Adrenal gland (tissue), 5 donors: ENCODE data around the gene GRID2IP.

ENCODE experiments used
- POLR2A ChIP-seq, 2 donors: fragments of 450-650 bp; IDR thresholded peaks; one replicate each; pipeline ENCODE4 v1.6.1; 2017; ENCODE audit warnings: antibody characterized with exemption in 2 of 2, mild to moderate bottlenecking in 2 of 2, moderate library complexity in 1 of 2
- TF ChIP-seq, protein P1 (sequence below), 6 experiments: fragments of 450-650 bp in 4 of 6; fragments of 200-600 bp in 2 of 6; sonication (generic) in 1 of 6; IDR thresholded peaks; 1 replicate in 5 of 6; 2 replicates in 1 of 6; pipeline versions ENCODE4 v1.5.1 to v1.8.0; 2016 to 2021; ENCODE audit warnings: antibody characterized with exemption in 6 of 6, mild to moderate bottlenecking in 2 of 6, moderate library complexity in 1 of 6
- donor health status: DM: no; HTN: no; CAD: no.

DNA sequence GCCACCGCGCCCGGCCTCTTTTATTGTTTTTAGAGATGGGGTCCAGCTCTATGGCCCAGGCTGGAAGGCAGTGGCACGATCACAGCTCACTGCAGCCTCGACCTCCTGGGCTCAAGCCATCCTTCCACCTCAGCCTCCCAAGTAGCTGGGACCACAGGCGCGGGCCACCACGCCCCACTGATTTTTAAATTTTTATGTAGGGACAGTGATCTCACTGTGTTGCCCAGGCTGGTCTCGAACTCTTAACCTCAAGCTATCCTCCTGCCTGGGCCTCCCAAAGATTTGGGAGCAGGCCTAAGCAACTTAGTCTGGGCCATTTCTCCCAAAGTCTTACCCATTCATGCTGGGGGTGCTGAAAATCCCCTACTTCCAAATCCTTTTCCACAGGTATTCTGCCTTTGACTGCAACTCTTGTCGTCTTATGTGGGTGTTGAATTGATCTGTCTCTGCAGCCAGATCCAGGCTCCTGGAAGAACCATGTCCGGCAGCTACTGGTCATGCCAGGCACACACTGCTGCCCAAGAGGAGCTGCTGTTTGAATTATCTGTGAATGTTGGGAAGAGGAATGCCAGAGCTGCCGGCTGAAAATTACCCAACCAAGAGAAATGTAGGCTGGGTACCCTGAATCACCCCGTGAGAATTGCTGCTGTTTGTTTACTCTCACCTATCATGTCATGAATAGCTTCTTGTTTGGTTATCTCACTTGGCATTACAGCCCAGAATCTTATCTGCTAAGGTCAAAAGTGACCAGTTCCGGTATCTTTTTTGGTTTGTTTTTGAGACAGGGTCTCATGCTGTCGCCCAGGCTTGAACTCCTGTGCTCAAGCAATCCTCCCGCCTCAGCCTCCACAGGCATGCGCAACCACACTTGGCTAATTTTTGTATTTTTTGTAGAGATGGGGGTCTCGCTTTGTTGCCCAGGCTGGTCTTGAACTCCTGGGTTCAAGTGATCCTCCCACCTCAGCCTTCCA lies 27.1 kb upstream of the GRID2IP start:
- TF ChIP-seq, protein P1, sequence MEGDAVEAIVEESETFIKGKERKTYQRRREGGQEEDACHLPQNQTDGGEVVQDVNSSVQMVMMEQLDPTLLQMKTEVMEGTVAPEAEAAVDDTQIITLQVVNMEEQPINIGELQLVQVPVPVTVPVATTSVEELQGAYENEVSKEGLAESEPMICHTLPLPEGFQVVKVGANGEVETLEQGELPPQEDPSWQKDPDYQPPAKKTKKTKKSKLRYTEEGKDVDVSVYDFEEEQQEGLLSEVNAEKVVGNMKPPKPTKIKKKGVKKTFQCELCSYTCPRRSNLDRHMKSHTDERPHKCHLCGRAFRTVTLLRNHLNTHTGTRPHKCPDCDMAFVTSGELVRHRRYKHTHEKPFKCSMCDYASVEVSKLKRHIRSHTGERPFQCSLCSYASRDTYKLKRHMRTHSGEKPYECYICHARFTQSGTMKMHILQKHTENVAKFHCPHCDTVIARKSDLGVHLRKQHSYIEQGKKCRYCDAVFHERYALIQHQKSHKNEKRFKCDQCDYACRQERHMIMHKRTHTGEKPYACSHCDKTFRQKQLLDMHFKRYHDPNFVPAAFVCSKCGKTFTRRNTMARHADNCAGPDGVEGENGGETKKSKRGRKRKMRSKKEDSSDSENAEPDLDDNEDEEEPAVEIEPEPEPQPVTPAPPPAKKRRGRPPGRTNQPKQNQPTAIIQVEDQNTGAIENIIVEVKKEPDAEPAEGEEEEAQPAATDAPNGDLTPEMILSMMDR (IDR thresholded peaks at IDR 0.05), result no peak
- no peak for TF ChIP-seq POLR2A (IDR thresholded peaks at IDR 0.05)
